IPS DF 4.7 (cell line): ENCODE data around the gene CNOT4.
A peak's percentile ranks its signal among the peaks of the same experiment; 100 is the strongest.

ENCODE experiments used
- DNase-seq: peaks from one replicate; pipeline ENCODE4 v3.0.0-alpha.2; 2013; ENCODE audit warnings: low spot score; ENCODE audit errors: extremely low read depth

CNOT4 gene

GRCh38 chr7:135509839-135510591 is at the start of gene CNOT4:
CNOT4 (minus strand) TSS chr7:135510102; CDS start chr7:135438331, 71,771 bp downstream.
- peak; percentile 80 for DNase-seq

GRCh38 chr7:135558881-135559280 is 49.0 kb upstream of the CNOT4 start:
- DNase-seq, result no peak

- DNase-seq, result no peak
Observed at GRCh38 chr7:135558337-135558767, 48.5 kb upstream of the CNOT4 start.

DNA sequence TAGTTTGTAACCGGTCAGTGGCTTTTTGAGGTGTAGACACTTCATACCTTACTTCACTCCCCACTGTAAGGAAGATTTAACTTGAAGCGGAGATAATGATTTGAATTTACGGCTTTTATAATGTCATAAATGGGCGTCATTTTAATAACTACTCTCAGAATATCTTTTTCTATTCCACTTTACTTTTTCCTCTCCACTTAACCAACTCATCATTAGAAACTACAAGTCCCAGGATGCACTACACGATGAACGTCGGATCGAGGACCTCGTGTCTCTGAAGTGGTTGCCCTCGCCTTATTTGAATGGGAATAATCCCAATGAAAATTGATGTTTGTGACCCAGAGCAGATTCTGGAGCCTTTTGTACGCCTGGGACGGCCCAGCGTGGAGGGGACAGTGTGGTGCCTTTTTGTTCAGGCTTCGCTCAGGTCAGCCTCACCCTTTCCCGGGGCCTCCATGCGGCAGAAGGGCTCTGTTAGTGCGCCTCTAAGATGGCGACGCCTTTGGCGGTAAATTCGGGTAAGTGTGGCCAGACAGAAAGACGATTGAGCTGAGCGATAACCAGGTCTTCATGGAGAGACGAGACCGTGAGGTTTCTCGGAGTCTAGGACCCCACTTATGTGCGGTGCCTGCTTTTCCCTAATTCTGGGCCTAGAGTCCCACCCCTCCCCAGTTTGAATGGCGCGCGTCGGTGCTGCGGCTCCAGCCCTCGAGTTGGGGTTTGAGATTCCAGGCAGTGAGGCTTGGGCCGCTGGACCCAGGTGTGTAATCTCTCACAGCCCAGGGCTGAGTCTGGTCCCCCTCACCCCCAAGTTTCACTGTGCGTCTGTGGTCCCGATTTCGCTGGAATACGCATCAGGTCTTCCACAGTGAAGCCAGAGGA is 47.8 kb upstream of the CNOT4 start, which contains the start of gene NUP205:
TSS of gene NUP205 (plus strand) at position 463 of the 882 bp plus-strand sequence. CDS start at position 491, 28 bp downstream.
- no peak for DNase-seq

GRCh38 chr7:135553346-135553745 is 43.4 kb upstream of the CNOT4 start:
- DNase-seq, result no peak

- DNase-seq, result no peak
Observed at GRCh38 chr7:135552148-135552547, 42.2 kb upstream of the CNOT4 start.

DNA sequence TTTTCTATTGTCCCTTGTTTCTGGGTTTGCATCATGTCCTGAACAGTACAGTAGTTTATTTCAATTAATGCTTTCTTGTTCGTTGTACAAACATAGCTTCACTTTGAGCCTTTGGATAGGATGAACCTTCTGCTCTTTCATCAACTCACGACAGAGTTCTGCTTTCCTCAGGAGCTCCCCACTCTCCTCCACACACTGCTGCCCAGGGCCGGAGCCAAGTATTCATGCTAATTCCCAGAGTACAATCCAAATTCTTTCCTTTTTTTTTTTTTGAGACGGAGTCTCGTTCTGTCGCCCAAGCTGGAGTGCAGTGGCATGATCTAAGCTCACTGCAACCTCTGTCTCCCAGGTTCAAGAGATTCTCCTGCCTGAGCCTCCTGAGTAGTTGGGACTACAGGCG is 40.3 kb upstream of the CNOT4 start:
- DNase-seq, result no peak

DNA sequence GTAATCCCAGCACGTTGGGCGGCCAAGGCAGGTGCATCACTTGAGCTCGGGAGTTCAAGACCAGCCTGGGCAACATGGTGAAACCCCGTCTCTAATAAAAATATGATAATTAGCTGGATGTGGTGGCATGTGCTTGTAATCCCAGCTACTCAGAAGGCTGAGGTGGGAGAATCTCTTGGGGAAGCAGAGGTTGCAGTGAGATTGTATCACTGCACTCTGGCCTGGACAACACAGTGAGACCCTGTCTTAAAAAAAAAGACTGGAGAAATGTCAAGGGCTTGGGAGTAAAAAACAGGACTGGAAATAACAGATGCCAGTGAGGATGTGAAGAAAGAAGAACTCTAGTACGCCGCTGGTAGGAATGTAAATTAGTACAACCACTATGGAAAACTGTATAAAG is 31.1 kb upstream of the CNOT4 start:
- DNase-seq, result no peak

GRCh38 chr7:135539629-135540028 is 29.7 kb upstream of the CNOT4 start:
- no peak for DNase-seq

DNA sequence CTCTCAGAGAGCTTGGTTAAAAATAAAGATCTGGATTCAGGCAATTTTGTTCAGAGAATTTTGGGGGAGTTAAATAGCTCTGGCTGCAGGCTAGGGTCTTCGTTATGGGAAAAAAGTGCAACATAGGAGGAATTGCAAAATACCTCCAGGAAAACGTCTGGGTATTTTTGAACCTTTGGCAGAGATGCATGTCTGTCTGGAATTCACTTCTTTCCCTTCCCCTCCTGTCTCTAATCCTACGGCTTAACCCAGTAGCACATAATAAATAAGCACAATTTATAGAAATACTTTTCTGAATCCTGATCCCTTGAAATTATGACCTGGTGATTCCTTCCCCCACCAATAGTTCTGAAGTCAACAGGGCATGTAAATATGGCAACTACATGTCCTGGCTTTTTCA is 28.5 kb upstream of the CNOT4 start:
- DNase-seq, result no peak

- DNase-seq, result no peak
Observed at GRCh38 chr7:135537905-135538304, 28.0 kb upstream of the CNOT4 start.

GRCh38 chr7:135537453-135537852 is 27.6 kb upstream of the CNOT4 start:
- no peak for DNase-seq

DNA sequence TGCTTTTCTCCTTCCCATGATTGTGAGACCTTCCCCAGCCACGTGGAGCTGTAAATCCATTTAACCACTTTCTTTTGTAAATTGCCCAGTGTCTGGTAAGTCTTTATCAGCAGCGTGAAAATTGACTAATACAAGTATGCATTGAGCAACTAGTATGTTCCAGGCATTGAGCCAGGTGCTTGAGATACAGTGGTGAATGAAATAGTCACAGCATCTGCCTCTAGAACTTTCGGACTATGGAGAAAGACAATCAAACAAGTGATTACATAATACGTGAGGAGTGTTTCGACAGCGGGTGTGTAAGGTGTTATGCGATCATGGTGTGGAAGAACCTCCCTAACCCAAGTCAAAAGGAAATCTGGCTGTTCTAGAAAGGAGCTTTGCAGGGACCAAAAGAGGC is 26.2 kb upstream of the CNOT4 start:
- DNase-seq, result no peak

GRCh38 chr7:135527025-135527424 is 17.1 kb upstream of the CNOT4 start:
- DNase-seq, result no peak

DNA sequence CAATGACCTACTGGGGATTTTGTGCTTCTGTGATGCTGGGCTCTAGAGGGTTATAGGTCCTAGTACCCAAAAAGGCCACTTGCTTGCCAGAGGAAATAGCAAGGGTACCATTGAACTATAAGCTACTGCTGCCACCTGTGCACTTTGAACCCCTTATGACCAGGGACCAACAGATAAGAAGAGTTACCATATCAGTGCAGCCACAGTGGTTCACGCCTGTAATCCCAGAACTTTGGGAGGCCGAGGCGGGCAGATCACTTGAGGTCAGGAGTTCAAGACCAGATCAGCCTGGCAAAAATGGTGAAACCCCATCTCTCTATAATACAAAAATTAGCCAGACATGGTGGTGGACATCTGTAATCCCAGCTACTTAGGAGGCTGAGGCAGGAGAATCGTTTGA is 15.5 kb upstream of the CNOT4 start:
- DNase-seq, result no peak

DNA sequence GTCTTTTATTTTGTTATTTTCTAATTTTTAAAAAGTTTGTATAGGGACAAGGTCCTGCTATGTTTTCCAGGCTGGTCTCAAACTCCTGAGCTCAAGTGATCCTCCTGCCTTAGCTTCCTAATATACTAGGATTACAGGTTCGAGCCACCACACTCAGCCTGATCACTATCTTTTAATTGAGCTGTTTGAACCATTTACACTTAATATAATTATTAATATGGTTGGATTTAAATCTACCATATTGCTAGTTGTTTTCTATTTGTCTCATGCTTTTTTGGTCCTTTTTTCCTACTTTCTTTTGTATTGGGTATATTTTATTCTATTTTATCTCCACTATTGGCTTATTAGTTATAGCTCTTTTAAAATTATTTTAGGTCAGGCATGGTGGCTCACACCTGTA is 13.2 kb upstream of the CNOT4 start:
- DNase-seq, result no peak

GRCh38 chr7:135522509-135522908 is 12.6 kb upstream of the CNOT4 start:
- no peak for DNase-seq

- DNase-seq, result no peak
Observed at GRCh38 chr7:135519871-135520270, 10.0 kb upstream of the CNOT4 start.

- no peak for DNase-seq
Observed at GRCh38 chr7:135519233-135519688, 9.4 kb upstream of the CNOT4 start.

DNA sequence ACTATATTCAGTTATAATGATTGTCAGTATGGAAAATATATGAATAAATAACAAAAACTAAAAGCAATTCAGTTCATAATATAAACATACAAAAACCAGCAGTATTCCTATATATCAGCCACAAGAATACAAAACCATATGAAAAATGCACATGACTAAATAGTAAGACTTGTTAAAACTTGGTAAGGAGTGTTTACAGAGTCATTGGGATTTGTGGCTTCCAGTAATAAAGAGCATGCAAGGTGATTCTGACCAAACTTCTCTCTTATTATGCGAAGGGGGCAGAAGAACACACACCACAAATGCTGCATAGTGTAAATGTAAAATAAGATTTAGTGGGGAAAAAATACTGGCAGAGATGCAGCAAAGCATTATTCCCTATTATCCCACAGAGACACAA is 8.8 kb upstream of the CNOT4 start:
- no peak for DNase-seq

- DNase-seq, result no peak
Observed at GRCh38 chr7:135517060-135517459, 7.2 kb upstream of the CNOT4 start.

GRCh38 chr7:135514856-135515255 is 5.0 kb upstream of the CNOT4 start:
- no peak for DNase-seq
